Measurements from ENCODE around the gene NACC1.

Gene NACC1

DNA sequence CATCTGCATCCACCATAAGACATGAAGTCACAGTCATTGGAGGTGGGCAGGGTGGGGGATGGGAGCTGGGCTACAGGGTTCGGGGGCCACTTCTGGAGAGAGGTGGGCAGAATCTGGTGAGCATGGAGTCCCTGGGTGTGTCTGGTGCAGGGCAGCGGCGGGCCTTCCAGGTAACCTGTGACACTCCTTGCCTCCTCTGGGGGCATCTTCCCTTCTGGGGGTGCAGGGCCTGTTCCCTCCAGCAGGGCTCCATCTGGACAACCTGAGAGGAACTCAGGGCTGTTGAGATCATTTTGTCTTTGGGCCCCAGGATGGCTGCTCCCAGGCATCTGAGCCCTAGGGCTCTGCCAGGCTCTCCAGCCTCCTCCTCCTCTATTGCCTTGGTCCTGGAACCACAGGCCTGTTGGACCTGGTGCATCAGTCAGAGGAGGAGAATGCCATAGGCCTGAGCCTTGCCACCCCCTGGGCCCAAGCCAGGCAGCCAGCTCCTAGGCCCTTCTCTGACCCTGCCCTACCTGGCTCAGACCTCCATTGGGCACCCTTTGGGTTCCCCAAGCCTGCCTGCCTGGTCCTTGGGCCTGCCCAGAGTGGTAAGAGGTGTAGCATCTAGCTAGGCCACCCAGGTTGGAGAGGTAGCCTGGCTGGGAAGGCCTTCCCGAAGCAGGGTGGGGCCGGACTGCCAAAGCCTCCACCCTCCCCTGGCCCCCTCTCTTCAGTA lies 28.8 kb upstream of the NACC1 start:
- no peak for DNase-seq

DNA sequence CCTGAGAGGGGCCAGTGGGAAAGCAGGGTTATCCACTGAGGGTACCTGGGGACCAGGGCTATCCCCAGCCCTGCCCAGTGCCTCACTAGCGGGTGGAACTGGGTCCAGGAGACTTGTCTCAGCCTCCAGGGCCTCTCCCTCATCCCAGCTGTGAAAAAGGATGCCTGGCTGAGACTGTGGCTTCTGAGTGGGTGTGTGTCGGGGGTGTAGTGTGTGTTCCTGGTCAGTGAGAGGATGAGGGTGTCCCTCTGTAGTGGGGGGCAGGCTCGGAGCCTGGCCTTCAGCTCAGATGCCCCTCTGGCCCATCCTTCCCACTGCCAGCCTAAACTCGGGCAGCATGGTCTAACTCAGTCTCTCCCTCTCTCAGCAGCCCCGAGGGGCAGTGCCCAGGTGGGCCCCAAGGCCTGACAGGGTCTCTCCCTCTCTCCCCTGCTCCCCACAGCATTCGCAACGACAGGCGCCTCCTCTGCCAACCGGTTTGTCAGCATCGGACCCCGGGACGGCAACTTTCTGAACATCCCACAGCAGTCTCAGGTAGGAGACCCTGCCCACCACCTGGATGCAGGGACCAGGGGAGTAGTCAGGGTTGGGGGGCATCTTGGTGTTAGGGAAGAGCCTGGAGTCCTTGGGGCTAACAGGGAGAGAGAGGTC lies 28.1 kb upstream of the NACC1 start:
- no peak for DNase-seq

DNA sequence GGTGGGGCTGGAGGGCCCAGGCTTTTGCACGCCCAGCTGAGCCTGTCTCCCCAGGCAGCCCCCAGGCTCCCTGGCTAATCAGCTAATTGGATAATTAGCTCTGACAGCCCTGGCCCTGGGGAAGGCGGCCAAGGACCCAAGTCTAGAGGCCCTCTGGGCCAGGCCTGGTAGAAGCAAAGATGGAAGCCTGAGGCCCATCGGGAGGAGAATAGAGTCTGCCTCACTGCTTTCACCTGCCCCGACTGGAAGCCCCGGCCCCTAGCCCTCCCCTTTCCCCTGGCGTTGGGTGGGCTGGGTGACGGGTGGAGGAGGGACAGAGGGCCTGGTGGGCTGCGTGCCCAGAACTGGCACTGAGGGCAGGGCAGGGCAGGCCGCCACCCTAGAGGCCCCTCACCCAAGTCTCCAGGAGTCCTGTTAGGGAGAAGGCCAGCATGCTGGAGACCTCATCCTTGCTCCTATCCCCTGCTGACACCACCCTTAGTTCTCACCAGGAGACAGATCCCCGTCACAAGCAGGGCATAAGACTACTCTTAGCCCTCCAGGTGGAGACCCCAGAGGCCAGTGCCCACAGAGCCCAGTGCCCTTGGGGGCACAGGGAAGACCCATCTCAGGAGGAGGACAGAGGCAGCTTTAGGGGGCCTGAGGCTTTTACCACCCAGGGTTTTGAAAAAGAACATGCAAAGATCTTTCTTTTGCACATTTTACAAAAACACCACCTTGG lies 27.4 kb upstream of the NACC1 start:
- DNase-seq, result no peak

DNA sequence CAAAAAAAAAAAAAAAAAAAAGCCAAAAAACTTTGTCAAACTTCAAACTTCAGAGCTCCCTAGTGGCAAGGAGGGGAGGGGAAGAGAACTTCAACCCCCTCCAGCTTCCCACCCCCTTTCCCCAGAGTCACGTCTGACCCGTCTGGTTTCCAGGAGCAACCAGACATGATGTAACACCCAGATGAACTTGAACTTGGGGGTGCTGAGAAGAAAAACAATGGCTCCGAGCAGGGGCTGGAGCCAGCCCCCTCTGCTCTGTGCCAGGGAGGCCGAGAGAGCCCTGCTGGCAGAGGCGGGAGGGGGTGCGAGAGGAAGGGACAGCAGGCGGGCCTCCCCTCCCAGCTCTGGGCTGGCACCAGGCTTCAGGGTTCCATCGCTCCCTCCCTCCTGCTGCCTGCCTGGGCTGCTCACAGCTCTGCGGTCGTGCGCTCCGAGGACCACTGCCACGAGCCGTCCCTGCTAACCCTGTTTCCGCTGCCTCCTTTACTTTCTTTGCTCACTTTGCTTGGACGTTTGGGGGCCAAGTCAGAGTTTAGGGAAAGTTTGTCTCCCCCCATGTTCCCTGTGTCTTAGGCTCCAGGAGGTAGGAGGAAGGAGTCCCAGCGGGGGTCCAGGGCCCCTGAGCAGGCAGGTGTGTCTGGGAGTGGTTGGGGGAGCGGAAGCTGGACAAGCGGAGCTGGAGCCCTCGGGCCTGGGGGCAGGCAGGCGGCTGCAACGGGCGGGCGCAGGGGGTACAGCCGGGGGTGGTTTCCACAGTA lies 26.5 kb upstream of the NACC1 start:
- DNase-seq, result no peak

DNA sequence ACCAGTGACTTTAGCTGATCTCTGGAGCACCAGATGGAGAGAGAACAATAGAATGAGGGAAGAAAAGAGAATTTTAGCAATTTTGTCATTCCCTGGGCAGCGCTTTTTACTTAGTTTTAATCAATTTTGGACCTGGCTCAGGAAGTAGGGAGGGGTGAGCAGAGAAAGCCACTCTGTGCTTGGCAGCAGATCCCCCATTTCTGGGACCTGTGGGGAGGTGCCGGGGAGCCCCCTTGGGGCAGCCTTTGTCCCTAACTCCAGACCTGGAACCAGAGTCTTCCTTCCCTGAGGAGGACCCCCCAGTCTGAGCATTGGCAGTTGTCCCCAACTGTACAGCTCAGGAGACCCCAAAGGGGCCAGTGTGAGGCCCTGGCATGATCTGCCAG lies 25.9 kb upstream of the NACC1 start:
- DNase-seq, result no peak

DNA sequence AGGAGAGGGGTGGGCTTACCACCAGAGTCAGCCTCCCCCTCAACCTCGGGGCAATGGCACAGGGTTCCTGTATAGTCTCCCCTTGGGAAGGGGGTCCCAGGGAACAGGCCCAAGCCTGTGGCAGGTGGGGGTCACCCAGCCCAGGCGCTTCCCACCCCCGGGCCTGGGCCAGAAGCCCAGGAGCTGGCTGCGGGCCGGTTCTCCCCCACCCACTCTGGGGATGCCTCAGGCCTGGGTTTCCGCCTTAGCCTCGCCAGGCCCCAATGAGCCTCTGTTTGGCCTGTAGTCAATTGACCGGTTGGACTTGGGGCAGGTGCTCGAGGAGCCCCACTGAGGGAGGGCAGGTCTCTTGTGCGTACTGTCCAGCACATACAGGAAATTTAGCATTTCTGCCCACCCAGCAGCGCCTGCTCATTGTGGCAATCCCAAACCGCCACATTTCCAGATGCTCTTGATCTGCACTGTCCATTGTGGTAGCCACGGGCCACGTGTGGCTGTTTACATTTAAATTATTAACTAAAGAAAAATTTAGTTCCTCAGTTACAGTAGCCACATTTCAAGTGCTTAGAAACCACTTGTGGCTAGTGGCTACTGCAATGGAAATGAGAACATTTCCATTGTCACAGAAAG lies 25.3 kb upstream of the NACC1 start:
- DNase-seq, result no peak

DNA sequence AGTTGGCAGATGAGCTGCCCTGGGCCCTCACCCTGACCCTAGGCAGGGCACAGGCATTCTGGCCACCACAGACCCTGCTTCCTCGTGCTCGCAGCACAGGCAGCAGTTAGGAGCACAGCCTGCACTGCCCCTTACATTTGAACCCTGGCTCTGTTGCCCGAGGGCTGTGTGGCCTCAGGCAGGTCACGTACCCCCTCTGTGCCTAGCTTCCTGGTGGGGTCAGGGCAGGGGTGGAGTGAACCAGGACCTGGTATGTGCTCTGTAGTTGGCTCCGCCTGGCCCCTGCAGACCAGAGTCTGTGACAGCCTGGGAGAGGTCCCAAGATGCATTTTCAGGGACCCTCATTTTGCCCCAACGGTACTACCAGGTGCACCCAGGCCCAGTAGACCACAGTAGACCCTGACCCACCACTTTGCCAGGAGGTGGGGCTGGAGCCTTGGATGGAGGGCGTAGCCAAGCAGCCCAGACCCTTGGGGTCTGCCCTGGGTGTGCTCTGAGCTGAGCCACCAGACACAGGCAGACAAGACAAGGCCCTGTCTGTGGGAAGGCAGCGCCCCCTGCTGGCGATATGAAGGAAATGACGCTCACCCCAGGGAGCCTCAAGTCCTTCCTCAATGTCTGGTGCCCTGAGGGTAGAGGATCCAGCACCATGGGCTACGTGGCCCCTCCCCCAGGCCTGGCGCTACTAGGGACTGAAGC lies 24.5 kb upstream of the NACC1 start:
- DNase-seq, result peak; percentile 75

DNA sequence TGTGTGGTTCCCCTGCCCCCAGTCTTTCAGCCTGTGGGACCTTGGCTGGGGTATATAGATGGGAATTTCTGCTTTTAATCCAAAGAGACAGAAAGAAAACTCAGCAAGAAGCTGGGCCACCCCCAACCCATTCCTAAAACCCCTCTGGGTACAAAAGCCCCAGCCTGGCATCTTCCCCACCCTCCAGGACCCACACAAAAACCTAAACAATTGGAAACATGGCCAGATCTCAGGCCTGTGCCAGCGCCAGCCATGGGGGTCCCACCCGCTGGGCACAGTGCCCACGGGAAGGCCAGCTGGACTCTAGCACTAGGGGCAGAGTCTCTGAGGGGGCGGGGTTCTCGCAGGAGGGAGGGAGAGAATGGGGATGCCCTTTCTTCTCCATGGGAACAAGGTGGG lies 24.0 kb upstream of the NACC1 start:
- no peak for DNase-seq

DNA sequence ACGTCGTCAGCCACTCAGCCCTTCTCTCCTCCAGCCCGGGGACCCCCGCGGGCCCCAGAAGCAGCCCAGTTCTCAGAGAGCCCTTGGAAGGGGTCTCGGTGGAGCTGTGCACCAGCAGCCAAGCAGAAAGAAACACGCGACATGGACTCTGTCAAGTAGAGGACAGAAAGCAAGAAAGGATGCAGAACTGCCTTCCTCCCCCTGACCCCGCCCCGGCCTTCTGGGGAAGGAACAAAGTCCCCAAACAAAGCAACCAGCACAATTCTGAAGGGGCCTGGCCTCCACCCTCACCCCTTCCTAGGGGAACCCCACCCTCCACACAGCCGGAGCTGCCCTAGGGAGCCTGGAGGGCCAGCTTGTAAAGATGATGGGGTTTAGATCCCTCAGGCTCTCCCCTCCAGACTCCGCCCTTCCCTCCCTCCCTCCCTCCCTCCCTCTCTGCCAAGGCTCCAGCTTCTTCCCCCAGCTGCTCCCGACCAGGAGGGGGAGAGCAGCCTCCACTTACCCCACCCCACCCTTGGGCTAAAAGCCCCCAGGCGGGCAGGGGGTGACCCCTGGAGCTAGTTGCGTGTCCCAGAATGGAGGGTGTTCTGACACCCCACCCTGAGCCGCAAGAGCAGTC lies 23.2 kb upstream of the NACC1 start:
- no peak for DNase-seq

DNA sequence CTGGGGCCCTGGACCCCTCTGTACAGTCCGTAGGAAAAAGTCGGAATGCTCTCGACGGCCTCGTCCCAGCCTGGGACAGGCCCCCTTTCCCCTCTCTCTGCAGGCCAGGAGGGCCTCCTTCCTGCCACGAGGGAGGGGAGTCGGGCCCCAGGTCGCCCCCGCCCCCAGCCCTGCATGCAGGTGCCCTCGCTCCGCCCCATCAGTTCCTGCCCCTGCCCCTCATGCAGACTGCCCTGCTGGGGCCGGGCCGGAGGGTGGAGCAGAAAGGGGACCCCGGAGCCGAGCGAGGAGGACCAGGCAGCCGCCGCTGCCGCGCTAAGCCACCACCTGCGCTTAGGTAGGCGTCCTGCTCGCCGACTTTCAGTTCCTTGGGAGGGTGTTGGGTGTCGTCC lies 22.7 kb upstream of the NACC1 start:
- no peak for DNase-seq

DNA sequence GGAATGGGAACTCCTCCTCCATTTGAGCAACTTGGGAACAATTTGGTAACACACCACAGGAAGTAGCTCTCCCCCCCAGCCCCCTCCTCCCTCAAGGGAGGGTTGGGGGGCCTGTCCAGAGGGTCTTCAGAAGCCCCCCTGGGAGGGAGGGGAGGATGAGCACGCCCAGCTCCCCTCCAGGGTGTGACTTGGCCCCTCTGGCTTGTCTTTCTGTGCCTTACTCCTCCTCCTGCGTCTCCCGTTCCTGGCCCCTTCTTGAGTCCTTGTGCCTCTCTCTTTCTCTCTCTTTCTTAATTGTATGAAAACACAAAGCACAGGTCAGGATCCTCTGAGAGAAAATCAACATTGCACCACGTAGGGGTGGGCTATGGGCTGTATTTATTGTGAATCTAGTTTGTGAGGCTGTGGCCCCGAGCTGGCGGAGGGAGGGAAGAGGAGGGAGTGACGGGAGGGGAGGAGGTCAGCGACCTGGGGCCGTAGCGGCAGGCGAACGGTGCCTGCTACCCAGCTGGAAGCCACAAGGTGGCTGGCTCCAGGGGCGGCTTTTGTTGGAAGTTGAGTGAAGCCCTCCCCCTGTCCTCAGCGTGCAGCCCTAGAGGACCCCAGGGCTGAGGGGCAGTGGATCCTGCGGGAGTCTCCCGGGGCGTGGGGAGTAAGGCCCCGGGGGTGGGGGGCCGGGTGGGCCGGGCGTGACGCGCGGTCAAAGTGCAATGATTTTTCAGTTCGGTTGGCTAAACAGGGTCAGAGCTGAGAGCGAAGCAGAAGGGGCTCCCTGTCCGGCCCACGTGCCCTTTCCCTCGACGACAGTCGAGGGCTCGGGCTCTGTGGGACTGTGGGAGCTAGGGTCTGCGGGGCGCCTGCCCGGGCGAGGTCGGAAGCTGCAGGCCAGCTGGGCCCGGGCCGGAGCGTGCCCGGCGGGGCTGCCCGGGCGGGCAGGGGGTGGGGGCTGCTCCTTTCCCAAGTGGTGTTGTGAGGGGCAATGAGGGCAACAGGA lies 21.8 kb upstream of the NACC1 start:
- DNase-seq, result no peak

DNA sequence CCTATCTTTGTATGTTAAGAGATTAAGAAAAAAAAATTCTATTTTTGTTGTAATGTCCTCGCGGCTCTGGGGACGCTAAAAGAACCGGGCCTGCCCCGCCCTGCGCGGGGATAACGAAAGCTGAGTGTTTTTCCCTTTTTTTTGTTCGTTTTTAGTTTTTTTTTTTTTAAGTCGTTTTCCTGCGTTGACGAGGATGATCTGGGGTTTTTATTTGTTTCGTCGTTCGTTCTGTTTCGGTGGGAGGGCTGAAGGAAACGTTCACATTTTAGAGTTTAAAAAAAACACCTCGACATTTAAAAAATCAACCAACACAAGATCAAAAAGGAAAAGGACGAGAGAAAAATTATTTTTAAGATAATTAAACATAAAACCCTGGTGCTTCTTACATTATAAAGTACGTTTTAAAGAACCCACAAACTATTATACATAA lies 21.0 kb upstream of the NACC1 start:
- no peak for DNase-seq

DNA sequence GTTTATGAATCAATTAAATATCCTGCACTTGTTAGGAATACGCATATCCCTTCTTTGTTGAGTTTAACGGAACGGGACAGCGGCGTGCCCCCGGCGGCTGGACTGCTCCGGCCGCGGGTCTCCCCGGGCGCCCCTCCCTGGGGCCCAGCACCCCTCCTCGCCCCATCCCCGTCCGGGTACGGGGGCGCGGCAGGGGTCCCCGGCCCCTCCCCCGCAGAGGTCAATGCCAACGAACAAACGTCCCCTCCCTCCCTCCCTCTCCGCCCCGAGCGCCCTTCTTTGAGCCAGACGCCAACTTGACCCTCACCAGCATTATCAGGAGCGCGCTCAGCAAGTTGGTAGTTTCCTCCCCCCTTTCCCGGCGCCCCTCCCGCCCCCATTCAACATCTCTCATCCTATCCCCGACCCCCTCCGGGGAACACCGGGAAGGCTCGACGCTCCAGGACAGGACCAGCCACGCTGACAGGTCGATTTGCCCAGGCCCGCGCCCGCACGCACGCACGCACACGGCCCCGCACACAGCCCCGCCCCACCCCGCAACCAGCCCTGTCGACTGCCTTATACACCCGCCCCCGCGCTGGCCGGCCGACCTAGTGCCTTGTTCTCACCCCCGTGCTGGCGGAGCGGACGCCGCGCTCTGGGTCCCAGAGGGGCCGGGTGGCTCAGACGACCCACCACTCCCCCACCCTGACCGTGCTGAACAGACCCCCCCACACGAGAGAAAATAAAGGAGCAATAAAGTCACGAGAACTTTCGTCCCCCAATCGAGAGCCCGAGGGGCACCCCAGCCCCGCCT lies 20.4 kb upstream of the NACC1 start:
- no peak for DNase-seq

DNA sequence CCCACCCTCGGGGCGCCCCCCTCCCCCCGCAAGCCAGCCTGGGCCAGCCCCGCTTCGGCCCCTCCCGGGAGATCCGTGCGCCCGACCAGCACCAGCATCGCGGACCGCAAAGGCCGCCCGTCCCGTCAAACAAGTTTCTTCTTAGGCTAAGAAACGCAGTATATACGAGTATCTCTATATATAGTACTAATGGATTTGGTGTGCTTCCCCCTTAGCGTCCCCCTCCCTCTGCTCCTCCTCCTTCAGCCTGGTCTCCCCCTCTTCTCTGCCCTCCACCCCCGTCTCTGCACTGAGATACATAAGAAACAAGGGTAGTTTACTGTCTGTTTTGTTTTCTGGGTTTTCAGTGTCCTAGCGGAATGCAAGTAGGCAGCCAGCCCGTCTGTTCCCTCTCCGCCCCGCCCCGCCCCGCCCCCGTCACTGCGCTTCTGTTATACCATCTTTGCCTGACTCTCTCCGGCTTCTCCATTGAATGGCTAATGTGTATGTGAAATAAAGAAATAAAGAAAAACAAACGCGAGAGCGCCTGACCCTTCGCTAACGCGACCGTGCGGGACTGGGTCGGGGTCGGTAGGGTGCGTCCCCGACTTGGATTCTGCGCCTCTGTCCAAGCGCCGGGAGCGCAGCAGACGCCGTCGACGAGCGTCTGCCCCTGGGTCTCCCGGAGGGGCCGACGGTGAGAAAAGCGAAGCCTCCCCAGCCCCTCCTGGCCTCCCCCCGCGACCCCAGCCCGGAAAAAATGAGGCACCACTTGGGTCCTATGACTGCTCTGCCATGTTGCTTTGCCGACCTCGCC lies 19.6 kb upstream of the NACC1 start:
- no peak for DNase-seq

DNA sequence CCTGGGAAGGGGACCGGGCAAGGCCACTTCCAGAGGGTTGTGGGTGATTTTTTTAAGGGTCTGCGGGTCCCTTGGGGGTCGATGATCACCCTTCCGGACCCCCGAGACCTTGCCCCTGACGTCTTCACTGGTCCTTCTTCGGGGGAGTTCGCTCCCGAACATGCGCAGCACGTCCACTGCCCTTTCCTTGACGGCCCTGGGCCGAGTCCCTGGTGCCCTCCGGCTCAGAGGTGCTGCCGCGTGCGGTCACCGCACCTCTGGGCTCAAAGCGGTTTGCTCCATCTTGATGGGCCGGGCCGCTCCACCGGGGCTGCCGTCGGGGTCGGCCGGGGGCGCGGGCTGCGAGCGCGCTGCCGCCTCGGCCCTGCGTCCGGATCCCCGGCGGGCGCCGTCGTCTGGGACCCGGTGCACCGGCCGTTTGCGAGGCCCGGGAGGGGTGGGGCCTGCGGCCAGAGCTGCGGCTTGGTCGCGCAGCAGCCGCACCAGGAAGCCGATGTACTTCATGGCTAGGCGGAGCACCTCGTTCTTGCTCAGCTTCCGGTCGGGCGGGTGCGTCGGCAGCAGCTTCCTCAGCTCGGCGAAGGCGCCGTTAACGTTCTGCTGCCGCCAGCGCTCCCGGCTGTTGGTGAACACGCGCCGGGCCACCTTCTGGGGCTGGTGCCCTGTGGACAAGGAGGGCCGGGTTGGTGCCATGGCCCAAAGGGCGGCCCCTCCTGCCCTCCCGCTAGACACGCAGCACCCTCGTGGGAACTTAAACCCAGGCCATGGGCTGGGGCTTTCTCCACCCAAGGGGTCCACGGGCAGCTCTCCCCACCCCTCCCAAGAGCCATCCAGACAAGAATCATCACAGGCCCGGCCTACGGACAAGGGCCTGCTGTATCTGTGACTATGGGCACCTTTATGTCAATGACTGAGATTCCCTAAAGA lies 18.7 kb upstream of the NACC1 start:
- DNase-seq, result peak; percentile 67 to 70

DNA sequence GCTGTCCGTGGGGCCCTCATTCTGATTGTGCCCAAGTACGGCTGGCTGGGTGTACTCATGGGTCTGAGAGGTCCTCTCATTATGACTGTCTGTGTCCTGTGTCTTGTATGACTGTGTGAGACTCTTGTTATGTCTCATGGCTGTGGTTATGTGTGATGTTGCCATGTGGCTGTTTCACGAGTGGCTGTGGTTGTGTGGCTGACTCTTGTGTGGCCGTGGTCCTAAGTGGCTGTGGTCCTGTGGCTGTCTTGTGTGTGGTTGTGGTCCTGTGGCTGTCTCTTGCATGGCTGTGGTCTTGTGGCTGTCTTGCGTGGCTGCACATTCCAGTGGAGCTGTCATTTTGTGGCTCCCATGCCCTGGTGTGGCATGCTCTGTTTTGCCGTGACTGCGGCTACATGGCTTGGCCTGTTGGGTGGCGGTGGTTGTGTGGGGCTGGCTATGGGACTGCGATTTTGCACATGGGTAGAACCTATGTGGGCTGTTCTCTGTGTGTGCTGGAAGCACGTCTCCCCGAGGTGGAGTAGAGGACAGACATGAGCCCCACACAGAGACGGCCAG lies 18.0 kb upstream of the NACC1 start:
- DNase-seq, result peak in 1 of 2 experiments; percentile 41

All from activated CD4-positive, alpha-beta T cell treated with anti-CD3 and anti-CD28 coated beads, Interleukin-2, amount 50 U/mL, for 4 hours (primary cell).